ENCODE measurements around the gene FBRS. TPM values are rescaled to one million over a fixed set of nuclear protein-coding genes. Genes with fewer than 3 reads are reported as not detected.

The FBRS gene
- total RNA-seq, 2 donors from 2014 or later, result 39.3 to 160 TPM

GRCh38 chr16:30658731-30659506 is 688 bp downstream of the FBRS start:
- Histone ChIP-seq H3K9me3 (no peaks in the 10 kb centered on the region), H3K4me1 (ENCODE audit: control insufficient read depth in 1 of 2, low read depth in 2 of 2) (peaks cover 18 to 52% of the 10 kb centered on the region in 2 donors), H3K4me3 (peak overlapping the region; percentile 98), H3K27ac (peak overlapping the region; percentile 98 to 99), H3K36me3 (peaks cover 46% of the 10 kb centered on the region), H3K27me3 (replicated peaks; ENCODE audit: insufficient read depth) (no peaks in the 10 kb centered on the region)
- DNase-seq (ENCODE audit: low spot score) (peak; percentile 85), ATAC-seq (ENCODE audit: insufficient number of reproducible peaks, low FRiP score, low read depth) (peak; percentile 59)
- TF ChIP-seq CTCF (IDR thresholded peaks at IDR 0.05), result no peak

- ATAC-seq (ENCODE audit: insufficient number of reproducible peaks, low FRiP score, low read depth) (no peak), DNase-seq (ENCODE audit: low spot score) (no peak)
- Histone ChIP-seq H3K36me3 (peaks cover 44% of the 10 kb centered on the region), H3K4me3 (peak overlapping the region; percentile 98), H3K27me3 (replicated peaks; ENCODE audit: insufficient read depth) (no peaks in the 10 kb centered on the region), H3K9me3 (no peaks in the 10 kb centered on the region), H3K4me1 (ENCODE audit: control insufficient read depth in 1 of 2, low read depth in 2 of 2) (peaks cover 18 to 48% of the 10 kb centered on the region in 2 donors), H3K27ac (peak overlapping the region; percentile 98 to 99)
- TF ChIP-seq CTCF (IDR thresholded peaks at IDR 0.05), result no peak
Measured at GRCh38 chr16:30659507-30660423, 1.5 kb downstream of the FBRS start.

- no peaks in the 10 kb centered on the region for H3K27me3 ChIP-seq (replicated peaks; ENCODE audit: insufficient read depth)
- TF ChIP-seq CTCF (IDR thresholded peaks at IDR 0.05), result no peak
- peak overlapping the region; percentile 98 for H3K4me3 ChIP-seq
- H3K9me3 ChIP-seq, result no peaks in the 10 kb centered on the region
- H3K27ac ChIP-seq, result peak overlapping the region; percentile 98 to 99
- ATAC-seq (ENCODE audit: insufficient number of reproducible peaks, low FRiP score, low read depth), result no peak
- peaks cover 44% of the 10 kb centered on the region for H3K36me3 ChIP-seq
- H3K4me1 ChIP-seq (ENCODE audit: control insufficient read depth in 1 of 2, low read depth in 2 of 2), result peaks cover 18 to 48% of the 10 kb centered on the region in 2 donors
- DNase-seq (ENCODE audit: low spot score), result no peak
Measured at GRCh38 chr16:30660424-30661261, 2.4 kb downstream of the FBRS start.

- Histone ChIP-seq H3K4me3 (no peak overlapping the region), H3K27ac (no peak overlapping the region), H3K9me3 (no peaks in the 10 kb centered on the region), H3K27me3 (replicated peaks; ENCODE audit: insufficient read depth) (no peaks in the 10 kb centered on the region), H3K36me3 (peaks cover 52% of the 10 kb centered on the region), H3K4me1 (ENCODE audit: control insufficient read depth in 1 of 2, low read depth in 2 of 2) (peaks cover 13 to 40% of the 10 kb centered on the region in 2 donors)
- DNase-seq (ENCODE audit: low spot score) (no peak), ATAC-seq (ENCODE audit: insufficient number of reproducible peaks, low FRiP score, low read depth) (no peak)
- TF ChIP-seq CTCF (IDR thresholded peaks at IDR 0.05), result no peak
Measured at GRCh38 chr16:30662449-30662848, 4.2 kb downstream of the FBRS start.

Measured in thoracic aorta (tissue), 2 donors.